GM19328 (cell line): ENCODE results near the gene NUPR1.
"Not testable (repeated sequence)": the region's sequence is repeated elsewhere in the genome, so short reads cannot be mapped to it uniquely, and the experiment has no call there.

Source experiments
- ATAC-seq: cut with Tn5 transposase; IDR thresholded peaks from one replicate; pipeline ENCODE4 v1.9.1; 2021; ENCODE audit warnings: mild to moderate bottlenecking, moderate library complexity; ENCODE audit not compliant: unreplicated experiment

The NUPR1 gene

DNA sequence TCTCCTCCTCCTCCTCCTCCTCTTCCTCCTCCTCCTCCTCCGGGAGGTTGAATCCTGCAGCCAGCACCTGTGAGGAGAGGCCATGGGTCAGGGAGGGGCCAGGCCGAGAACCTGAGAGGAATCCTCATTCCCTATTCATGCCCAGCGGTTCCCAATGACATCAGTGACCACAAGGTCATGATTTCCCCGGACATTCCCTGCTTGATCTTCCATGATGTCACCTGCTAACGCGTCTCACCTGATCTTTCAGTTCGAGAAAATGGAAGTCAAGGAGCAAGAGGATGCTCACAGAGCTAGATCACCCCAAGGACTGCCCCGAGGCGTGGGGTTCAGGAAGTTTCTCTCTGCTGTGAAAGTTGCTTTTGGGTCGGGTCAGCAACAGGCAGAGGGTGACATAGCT, 38.9 kb downstream of the NUPR1 start:
- no peak for ATAC-seq

DNA sequence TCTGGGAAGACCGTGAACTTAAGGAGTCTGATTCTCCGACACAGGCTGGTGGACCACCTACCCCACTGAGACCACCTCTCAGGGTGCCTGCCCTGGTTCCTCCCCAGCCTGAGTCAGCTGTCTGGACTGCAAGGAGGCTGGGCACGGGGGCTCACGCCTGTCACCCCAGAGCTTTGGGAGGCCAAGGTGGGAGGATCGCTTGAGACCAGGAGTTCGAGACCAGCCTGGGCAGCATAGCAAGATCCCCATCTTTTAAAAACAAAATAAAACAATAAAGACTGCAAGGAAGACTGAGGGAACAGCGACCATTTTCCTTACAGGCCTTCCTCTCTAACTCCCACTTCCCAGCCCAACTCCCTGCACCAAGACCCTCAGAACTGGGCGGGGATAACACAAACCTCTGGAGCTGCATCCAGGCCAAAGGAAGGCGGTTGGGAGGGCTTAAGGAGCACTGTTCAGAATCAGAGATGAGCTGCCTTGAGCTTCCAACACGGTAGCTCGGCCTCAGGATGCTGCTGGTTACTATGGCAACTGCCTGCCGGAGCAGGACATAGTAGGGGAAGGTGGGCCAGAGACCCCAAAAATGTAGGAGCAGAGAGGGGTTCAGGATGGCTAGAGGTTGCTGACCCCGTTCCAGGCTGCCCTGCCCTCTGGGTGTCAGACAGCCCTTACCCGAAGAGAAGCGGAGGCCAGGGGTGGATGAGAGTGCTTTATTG, 40.0 kb downstream of the NUPR1 start:
- ATAC-seq, result no peak

DNA sequence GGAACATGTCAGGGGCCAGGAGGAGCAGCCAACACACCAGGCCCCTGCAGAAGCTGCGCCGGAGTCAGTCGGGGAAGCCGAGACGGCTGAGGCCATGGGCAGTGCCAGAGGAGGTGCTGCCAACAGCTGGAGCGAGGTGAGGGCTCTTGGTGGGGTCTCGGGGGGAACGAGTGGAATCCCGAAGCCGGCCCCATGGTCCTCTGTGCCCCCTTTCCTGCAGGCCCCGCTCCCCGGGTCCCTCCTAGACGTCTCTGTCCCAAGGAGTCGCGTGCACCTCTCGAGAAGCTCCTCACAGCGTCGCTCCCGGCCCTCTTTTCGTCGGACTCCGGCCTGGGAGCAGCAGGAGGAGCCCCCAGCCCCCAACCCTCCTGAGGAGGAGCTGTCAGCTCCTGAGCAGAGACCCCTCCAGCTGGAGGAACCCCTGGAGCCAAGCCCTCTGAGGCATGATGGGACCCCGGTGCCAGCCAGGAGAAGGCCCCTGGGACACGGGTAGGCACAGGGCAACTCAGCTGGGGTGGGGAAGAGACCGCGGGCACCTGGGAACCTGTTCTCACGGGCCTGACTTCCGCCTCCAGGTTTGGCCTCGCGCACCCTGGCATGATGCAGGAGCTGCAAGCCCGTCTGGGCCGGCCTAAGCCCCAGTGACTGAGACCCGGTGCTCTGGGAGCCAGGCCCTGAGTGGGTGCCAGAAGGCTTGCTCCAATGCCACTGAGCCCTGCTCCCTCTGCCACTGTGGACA, 40.7 kb downstream of the NUPR1 start:
- ATAC-seq, result no peak

DNA sequence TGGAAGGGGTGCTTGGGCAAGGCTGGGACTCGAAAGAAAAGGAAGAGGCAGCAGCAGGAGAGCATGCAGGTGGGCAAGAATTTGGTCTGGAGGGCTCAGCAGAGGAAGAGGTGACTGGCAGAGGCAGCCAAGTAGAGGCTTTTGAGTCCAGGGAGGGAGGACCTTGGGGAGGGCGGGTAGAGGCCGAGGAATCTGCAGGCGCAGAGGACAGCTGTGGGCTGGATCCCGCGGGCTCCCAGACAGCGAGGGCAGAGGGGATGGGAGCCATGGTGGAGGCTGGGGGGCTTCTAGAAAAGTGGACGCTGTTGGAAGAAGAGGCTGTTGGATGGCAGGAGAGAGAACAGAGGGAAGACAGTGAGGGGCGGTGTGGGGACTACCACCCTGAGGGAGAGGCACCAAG, 41.4 kb downstream of the NUPR1 start:
- ATAC-seq, result no peak

DNA sequence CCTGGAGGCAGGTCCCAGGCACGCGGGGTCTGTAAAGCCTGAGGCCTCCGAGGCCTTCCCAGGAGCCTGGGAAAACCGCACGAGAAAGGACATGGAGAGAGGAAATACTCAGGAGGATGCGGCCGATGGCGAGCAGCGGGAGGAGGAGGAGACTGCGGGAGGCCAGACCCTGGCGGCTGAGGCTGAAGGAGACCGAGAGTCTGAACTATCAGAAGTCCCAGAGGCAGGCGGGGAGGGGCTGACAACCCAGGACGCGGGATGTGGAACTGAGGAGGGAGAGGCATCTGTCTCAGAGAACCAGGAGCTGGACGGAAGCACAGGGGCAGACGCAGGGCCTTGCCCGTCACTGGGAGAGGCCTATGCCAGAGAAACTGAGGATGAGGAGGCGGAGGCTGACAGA, 41.9 kb downstream of the NUPR1 start:
- no peak for ATAC-seq

DNA sequence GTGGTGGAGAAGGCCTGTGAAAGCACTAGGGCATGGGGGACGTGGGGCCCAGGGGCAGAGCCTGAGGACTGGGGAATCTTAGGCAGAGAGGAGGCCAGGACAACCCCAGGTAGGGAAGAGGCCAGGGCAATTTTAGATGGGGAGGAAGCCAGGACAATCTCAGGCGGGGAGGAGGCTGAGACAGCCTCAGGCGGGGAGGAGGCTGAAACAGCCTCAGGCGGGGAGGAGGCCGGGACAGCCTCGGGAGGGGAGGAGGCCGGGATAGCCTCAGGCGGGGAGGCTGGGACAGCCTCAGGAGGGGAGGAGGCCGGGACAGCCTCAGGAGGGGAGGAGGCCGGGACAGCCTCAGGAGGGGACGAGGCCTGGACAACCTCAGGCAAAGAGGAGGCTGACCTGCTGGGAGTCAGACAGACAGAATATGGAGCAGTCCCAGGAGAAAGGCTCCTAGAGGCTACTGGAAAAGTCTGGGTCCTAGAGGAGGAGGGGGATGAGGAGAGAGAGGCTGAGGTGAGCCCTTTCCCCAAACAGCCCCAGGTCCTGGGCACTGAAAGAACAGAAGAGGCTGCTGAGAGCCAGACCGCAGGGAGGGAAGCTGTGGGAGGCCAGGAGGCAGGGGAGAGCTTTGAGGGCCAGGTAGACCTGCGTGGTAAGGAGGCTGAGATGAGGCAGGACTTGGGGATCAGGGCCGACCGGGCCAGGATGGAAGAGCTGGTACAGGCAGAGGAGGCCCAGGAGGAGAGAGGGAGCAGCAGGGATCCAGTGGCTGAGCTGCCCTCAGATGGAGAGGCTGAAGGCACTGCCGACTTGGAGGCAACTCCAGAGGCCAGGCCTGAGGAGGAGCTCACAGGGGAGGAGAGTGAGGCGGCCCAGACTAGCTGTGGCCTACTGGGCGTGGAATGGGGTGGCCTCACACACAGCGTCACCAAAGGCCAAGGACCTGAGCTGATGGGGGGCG, 42.7 kb downstream of the NUPR1 start:
- no peak for ATAC-seq

DNA sequence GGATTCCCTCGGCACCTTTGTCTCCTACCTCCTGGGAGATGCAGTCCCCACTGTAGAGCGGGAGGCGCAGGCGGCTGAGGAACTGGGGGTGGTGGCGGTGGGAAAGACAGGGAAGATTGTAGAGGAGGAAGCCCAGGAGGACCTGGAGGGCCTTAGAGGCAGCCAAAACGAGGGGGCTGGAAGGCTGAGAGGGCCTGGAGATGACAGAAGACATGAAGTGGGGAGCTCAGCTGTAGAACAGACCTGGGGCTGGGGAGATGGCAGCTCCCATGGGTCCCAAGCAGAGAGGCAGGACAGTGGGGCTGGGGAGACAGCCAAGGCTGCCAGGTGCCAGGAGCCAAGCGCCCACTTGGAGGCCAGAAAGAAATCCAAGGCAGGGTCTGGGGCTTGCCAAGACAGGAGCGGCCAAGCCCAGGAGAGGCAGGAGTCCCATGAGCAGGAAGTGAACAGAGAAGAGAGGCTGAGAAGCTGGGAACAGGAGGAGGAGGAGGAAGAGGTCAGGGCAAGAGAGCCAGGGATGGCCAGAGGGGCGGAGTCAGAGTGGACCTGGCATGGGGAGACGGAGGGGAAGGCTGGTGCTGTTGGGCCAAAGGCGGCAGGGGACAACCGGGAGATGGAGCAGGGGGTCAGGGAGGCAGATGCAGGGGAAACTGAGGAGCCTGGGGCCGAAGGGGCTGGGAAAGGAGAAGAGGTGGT, 43.5 kb downstream of the NUPR1 start:
- no peak for ATAC-seq

DNA sequence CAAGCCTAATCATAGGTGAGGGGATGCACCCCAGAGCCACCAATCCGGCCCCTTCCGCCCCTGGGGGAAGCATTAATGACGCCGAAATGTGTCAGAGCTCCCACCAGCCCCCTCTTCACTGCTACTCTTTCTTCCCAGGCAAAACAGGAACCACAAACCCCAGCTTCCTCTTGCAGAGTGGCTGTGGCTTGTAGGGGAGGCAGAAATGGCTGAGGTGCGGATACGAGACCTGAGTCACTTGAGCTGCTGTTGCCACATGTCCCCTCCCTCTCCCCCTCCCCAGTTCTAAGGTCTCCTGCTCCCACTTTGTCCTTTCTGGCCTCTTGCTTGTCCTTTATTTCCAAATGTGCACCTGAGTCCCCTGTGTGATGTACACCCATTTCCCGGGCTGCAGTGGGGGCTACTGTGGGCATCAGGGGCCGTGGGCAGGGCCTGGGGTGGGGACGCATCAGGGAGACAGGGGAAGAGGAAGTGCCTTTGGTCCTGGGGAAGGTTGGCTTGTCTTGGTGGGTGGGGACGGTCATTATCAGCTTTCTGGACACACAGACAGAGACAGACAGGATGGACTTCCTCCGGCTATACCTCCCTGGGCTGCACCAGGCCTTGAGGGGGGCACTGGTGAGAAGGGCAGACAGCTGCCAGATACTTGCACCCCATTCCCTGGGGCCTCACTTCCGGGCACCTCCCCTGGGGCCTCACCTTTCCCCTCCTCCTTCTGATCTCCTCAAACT, 44.5 kb downstream of the NUPR1 start, which contains the start of gene APOBR:
TSS of gene APOBR (plus strand) at position 523 of the 731 bp plus-strand sequence. CDS start at position 562, 39 bp downstream.
- no peak for ATAC-seq

DNA sequence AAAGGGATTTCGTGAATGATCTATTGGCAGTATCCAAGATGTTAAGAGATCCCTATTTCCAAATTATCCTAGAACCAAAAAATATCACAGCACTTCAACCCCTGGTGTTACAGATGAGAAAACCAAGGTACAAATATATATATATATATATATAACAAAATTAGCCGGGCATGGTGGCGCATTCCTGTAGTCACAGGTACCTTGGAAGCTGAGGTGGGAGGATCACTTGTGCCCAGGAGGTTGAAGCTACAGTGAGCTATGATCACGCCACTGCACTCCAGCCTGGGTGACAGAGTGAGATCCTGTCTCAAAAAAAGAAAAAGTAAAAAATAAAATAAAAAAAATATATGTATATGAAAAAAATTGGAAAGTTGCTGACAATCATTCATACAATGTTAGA, 46.3 kb downstream of the NUPR1 start:
- ATAC-seq, result no peak

DNA sequence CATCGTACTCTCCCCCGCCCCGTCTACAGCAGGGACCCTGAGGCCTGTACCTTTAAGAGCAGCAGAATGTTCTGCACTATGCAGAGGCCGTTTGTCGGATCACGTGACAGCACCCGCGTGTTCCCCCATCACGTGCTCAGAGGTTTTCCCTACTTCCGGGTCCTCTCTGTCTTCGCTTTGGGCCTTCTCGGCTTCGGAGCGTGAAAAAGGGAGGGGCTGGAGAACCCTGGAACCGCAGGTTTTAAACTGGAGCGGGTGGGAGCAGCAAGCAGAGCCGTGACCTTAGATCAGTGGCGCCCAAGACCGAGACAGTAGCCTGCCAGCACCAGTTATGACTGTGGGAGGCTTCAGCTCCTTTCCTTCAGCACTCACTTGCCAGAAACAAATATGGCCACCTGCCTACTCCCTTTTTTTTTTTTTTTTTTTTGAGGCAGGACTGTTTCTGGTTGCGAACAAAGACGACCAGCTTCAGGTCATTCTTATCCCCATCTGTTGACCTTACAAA, 46.8 kb downstream of the NUPR1 start, which contains the start of gene CLN3:
TSS of gene CLN3 (minus strand) at position 105 of the 505 bp plus-strand sequence. CDS start 315 bp downstream, outside the sequence.
- ATAC-seq, result peak; percentile 68

DNA sequence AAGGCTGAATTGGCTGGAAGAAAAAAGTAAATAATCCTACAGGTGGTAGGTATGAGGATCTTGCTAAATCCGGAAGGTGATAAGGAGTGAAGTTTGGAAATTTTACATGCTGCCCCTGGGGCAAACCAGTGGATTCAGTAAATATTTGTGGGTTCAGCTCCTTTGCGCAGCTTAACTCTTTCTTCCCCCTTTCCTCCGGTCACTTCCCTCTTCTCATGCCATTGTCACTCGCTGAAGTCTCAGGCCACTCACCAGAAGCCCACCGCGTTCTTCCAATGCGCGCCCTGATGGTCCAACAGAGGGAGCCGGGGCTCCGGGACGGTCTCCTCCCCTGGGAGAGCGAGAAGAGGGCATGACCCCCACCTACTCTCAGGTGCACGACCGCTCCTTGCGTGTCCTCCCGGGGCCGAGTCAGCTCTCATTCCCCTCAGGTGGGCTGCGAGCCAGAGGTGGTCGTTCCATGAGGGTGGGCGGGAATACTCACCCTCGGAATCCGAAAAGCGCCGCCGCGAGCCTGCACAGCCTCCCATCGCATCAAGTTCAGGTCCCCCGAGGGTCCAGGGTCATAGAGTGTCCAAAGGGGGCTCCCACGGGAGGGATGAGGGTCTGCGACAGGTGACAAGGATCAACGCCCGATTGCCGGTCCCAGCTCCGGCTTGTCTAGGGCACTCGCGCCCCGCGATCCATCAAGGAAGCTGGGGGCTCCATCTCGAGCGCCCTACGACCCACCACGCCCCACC, 47.4 kb downstream of the NUPR1 start:
- ATAC-seq, result no peak

DNA sequence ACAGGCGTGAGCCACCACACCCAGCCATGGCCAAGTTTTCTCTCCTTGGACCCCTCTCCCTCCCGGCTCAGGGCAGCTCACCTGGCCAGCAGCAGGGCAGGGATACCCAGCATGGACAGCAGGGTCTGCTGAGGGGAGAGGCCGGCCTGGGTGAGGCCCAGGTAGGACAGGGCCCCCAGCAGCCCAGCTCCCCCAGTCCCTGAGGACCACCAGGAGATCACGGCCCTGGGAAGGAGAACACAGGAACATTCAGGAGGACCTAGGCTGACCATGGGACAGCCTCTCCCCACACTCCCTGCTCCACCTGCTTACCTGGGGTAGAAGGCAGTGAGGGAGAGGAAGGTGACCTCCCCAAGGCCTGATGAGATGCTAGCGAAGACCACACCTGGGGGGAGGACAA, 52.5 kb downstream of the NUPR1 start:
- no peak for ATAC-seq

DNA sequence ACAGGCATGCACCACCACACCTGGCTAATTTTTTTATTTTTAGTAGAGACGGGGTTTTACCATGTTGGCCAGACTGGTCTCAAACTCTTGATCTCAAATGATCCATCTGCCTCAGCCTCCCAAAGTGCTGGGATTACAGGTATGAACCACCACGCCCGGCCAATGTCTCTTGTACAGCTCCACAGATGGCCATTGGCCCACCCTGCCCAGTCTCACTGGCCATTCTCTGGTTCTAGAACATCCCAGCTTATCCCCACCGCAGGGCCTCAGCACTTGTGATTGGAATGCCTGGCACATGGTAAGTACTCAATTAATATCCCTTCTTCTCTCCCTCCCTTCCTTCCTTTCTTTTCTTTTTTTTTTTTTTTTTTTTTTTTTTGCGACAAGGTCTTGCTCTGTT, 55.4 kb downstream of the NUPR1 start:
- not testable (repeated sequence) for ATAC-seq
